GM21526 (cell line): Measurements from ENCODE around the gene CHEK1.
"Not testable (repeated sequence)": the region's sequence is repeated elsewhere in the genome, so short reads cannot be mapped to it uniquely, and the experiment has no call there.

Experiments
- ATAC-seq: cut with Tn5 transposase; IDR thresholded peaks from one replicate; pipeline ENCODE4 v1.9.1; 2021; ENCODE audit warnings: moderate library complexity; ENCODE audit not compliant: unreplicated experiment, low FRiP score

Gene CHEK1

GRCh38 chr11:125690006-125690405 lies 65.0 kb downstream of the CHEK1 start:
- ATAC-seq: no peak

GRCh38 chr11:125692887-125693286 lies 67.9 kb downstream of the CHEK1 start:
- ATAC-seq: no peak

GRCh38 chr11:125694951-125695350 lies 70.0 kb downstream of the CHEK1 start:
- no peak for ATAC-seq

- no peak for ATAC-seq
Measured at GRCh38 chr11:125701018-125701610, 76.2 kb downstream of the CHEK1 start.

- ATAC-seq: no peak
Measured at GRCh38 chr11:125701858-125702621, 77.1 kb downstream of the CHEK1 start.

DNA sequence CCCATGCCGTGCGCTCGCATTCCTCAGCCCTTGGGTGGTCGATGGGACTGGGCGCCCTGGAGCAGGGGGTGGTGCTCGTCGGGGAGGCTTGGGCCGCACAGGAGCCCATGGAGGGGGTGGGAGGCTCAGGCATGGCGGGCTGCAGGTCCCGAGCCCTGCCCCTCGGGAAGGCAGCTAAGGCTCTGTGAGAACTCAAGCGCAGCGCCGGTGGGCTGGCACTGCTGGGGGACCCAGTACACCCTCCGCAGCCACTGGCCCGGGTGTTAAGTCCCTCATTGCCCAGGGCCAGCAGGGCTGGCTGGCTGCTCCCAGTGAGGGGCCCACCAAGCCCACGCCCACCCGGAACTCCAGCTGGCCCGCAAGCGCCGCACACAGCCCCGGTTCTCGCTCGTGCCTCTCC lies 79.7 kb downstream of the CHEK1 start:
- ATAC-seq: not testable (repeated sequence)

- ATAC-seq: no peak
Measured at GRCh38 chr11:125720781-125721180, 95.8 kb downstream of the CHEK1 start.

DNA sequence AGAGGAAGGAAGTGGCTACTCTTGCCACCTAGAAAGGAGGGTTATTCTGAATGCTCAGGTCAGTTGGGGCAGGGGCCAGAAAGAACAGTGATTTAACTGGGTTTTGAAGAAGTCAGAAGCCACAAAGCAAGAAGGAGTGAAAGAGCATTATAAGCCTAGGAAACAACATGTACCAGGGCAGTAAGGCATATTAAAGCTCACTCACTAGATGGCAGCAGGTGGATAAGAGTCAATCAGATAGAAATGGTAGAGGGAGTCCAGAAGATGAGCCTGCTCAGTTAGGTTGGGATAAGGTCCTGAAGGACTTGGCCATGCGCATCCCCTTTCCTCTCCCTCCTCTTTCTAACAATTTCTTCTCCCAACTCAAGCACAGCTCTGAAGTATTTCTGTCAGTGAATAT lies 99.2 kb downstream of the CHEK1 start:
- no peak for ATAC-seq
